WTC11 (cell line): Measurements from ENCODE around the gene GAS5.

Source experiments
- ATF2 ChIP-seq: sonication (generic); formaldehyde crosslinking; IDR thresholded peaks from 2 replicates; pipeline ENCODE4 v1.8.1; 2022; ENCODE audit warnings: low read depth, missing genetic modification reagents, borderline replicate concordance
- CTCF ChIP-seq: fragments of 200-600 bp; IDR thresholded peaks from 2 replicates; pipeline ENCODE4 v1.8.0; 2022; ENCODE audit warnings: antibody characterized with exemption
- KAT7 ChIP-seq: sonication (generic); formaldehyde crosslinking; IDR thresholded peaks from 2 replicates; pipeline ENCODE4 v1.8.1; 2023; ENCODE audit warnings: missing genetic modification reagents, mild to moderate bottlenecking, borderline replicate concordance
- MAX ChIP-seq: sonication (generic); formaldehyde crosslinking; IDR thresholded peaks from 2 replicates; pipeline ENCODE4 v1.8.0; 2022; ENCODE audit warnings: mild to moderate bottlenecking, missing genetic modification reagents
- SP1 ChIP-seq: sonication (generic); formaldehyde crosslinking; conservative IDR thresholded peaks from 2 replicates; pipeline ENCODE4 v1.8.1; 2022; ENCODE audit warnings: missing genetic modification reagents
- STAT6 ChIP-seq: sonication (generic); formaldehyde crosslinking; conservative IDR thresholded peaks from 2 replicates; pipeline ENCODE4 v1.8.1; 2023; ENCODE audit warnings: mild to moderate bottlenecking, low read depth, missing genetic modification reagents, moderate library complexity
- TEAD1 ChIP-seq: sonication (generic); formaldehyde crosslinking; IDR thresholded peaks from 2 replicates; pipeline ENCODE4 v1.8.0; 2022; ENCODE audit warnings: mild to moderate bottlenecking, missing genetic modification reagents
- USF2 ChIP-seq: sonication (generic); formaldehyde crosslinking; IDR thresholded peaks from 2 replicates; pipeline ENCODE4 v1.8.1; 2023; ENCODE audit warnings: mild to moderate bottlenecking, missing genetic modification reagents, moderate library complexity
- ZNF232 ChIP-seq: sonication (generic); formaldehyde crosslinking; IDR thresholded peaks from 2 replicates; pipeline ENCODE4 v1.8.0; 2022; ENCODE audit warnings: mild to moderate bottlenecking, missing genetic modification reagents

GRCh38 chr1:173915596-173915995 is 47.8 kb upstream of the GAS5 start:
- TF ChIP-seq STAT6 (CRISPR knock-in tag) (no peak), CTCF (no peak), KAT7 (CRISPR knock-in tag) (no peak), SP1 (CRISPR knock-in tag) (no peak), MAX (CRISPR knock-in tag) (no peak), TEAD1 (CRISPR knock-in tag) (no peak), USF2 (no peak), ATF2 (CRISPR knock-in tag) (no peak), ZNF232 (CRISPR knock-in tag) (no peak)
